ENCODE data around the gene MAFF. TPM values are rescaled to one million over a fixed set of nuclear protein-coding genes. Genes with fewer than 3 reads are reported as not detected.

MAFF gene
- polyA plus RNA-seq, 4 donors: 2.5 to 4.9 (median 3.1) TPM

GRCh38 chr22:38244106-38244505 is 42.3 kb downstream of the MAFF start:
- DNase-seq (ENCODE audit: low read depth in 4 of 4, low spot score in 3 of 4): no peak

- DNase-seq (ENCODE audit: low read depth in 4 of 4, low spot score in 3 of 4): no peak
Observed at GRCh38 chr22:38246046-38246658, 44.4 kb downstream of the MAFF start.

- no peak for DNase-seq (ENCODE audit: low read depth in 4 of 4, low spot score in 3 of 4)
Observed at GRCh38 chr22:38246692-38247091, 44.9 kb downstream of the MAFF start.

- no peak for DNase-seq (ENCODE audit: low read depth in 4 of 4, low spot score in 3 of 4)
Observed at GRCh38 chr22:38247713-38248112, 45.9 kb downstream of the MAFF start.

GRCh38 chr22:38248280-38248679 is 46.5 kb downstream of the MAFF start:
- no peak for DNase-seq (ENCODE audit: low read depth in 4 of 4, low spot score in 3 of 4)

GRCh38 chr22:38249301-38249700 is 47.5 kb downstream of the MAFF start:
- no peak for DNase-seq (ENCODE audit: low read depth in 4 of 4, low spot score in 3 of 4)

- no peak for DNase-seq (ENCODE audit: low read depth in 4 of 4, low spot score in 3 of 4)
Observed at GRCh38 chr22:38249803-38250642, 48.2 kb downstream of the MAFF start.

- no peak for DNase-seq (ENCODE audit: low read depth in 4 of 4, low spot score in 3 of 4)
Observed at GRCh38 chr22:38250643-38251340, 49.0 kb downstream of the MAFF start.

GRCh38 chr22:38251341-38251692 is 49.5 kb downstream of the MAFF start:
- no peak for DNase-seq (ENCODE audit: low read depth in 4 of 4, low spot score in 3 of 4)

GRCh38 chr22:38255697-38256096 is 53.9 kb downstream of the MAFF start:
- DNase-seq (ENCODE audit: low read depth in 4 of 4, low spot score in 3 of 4): no peak

GRCh38 chr22:38257181-38257580 is 55.4 kb downstream of the MAFF start:
- no peak for DNase-seq (ENCODE audit: low read depth in 4 of 4, low spot score in 3 of 4)

GRCh38 chr22:38257650-38258250 is 56.0 kb downstream of the MAFF start:
- no peak for DNase-seq (ENCODE audit: low read depth in 4 of 4, low spot score in 3 of 4)

- no peak for DNase-seq (ENCODE audit: low read depth in 4 of 4, low spot score in 3 of 4)
Observed at GRCh38 chr22:38258895-38259294, 57.1 kb downstream of the MAFF start.

GRCh38 chr22:38259370-38259769 is 57.6 kb downstream of the MAFF start:
- DNase-seq (ENCODE audit: low read depth in 4 of 4, low spot score in 3 of 4): no peak

GRCh38 chr22:38260761-38261681 is 59.2 kb downstream of the MAFF start:
- no peak for DNase-seq (ENCODE audit: low read depth in 4 of 4, low spot score in 3 of 4)

GRCh38 chr22:38262051-38262795 is 60.4 kb downstream of the MAFF start:
- DNase-seq (ENCODE audit: low read depth in 4 of 4, low spot score in 3 of 4): no peak

- DNase-seq (ENCODE audit: low read depth in 4 of 4, low spot score in 3 of 4): no peak
Observed at GRCh38 chr22:38264322-38264843, 62.6 kb downstream of the MAFF start.
